Tibial artery (tissue), 4 donors: ENCODE data around the gene TAS2R14.

Experiments
- DNase-seq, 2 donors: peaks; one replicate each; pipeline ENCODE4 v3.0.0-alpha.2; 2019
- H3K27ac ChIP-seq, 2 donors: fragments of 200-600 bp; sonication (generic) in 1 of 2; 1 replicate in 1 of 2; 2 replicates in 1 of 2; pipeline ENCODE4 v1.5.1; 2018 to 2019; ENCODE audit warnings: mild to moderate bottlenecking in 1 of 2
- H3K27me3 ChIP-seq, 2 donors: fragments of 200-600 bp; sonication (generic) in 1 of 2; one replicate each; pipeline versions ENCODE4 v1.5.1 to v1.6.0; 2016 to 2019
- H3K36me3 ChIP-seq, 3 donors: fragments of 200-600 bp; sonication (generic) in 2 of 3; one replicate each; pipeline ENCODE4 v1.5.1; 2016 to 2019; ENCODE audit warnings: mild to moderate bottlenecking in 2 of 3
- H3K4me1 ChIP-seq, 4 donors: fragments of 200-600 bp; sonication (generic) in 2 of 4; 1 replicate in 3 of 4; 2 replicates in 1 of 4; pipeline ENCODE4 v1.5.1; 2016 to 2019
- H3K4me3 ChIP-seq, 2 donors: fragments of 200-600 bp; sonication (generic) in 1 of 2; 1 replicate in 1 of 2; 2 replicates in 1 of 2; pipeline ENCODE4 v1.5.1; 2018 to 2019; ENCODE audit warnings: mild to moderate bottlenecking in 2 of 2
- H3K9me3 ChIP-seq, 3 donors: fragments of 200-600 bp; sonication (generic) in 1 of 3; one replicate each; pipeline ENCODE4 v1.5.1; 2016 to 2019
- intact Hi-C: fragments of 100-400 bp; cut with DNase I; formaldehyde crosslinking; loops from one replicate; pipeline ENCODE4 v1.15.0; 2023; ENCODE audit warnings: low total_unique reads
- TF ChIP-seq, protein P1 (sequence below), 2 experiments: fragments of 200-600 bp in 1 of 2; fragments of 450-650 bp in 1 of 2; IDR thresholded peaks; one replicate each; pipeline ENCODE4 v1.5.1; 2017 to 2019; ENCODE audit warnings: antibody characterized with exemption in 2 of 2, mild to moderate bottlenecking in 1 of 2, moderate library complexity in 1 of 2

Gene TAS2R14

DNA sequence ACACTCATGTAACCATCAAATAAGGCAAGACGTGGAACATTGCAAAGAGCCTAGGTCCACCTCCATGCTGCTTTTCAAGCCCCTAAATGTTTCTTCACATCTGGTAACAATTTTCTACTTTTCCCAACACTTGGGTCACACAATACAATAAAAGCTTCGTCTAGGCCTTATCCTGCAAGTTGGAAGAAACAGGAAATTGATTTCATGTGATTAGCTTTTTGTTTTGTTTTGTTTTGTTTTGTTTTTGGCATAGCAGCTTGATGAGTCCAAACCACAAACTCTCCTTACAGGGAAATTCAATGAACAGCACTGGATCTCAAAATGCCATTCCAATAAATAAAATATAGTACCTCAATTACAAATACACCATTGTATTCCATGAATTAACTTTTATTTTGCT is 28.3 kb upstream of the TAS2R14 start:
- intact Hi-C loops, result no loop called here
- Histone ChIP-seq H3K4me3 (no peak overlapping the region), H3K27me3 (no peaks in the 10 kb centered on the region), H3K9me3 (no peaks in the 10 kb centered on the region), H3K4me1 (peaks cover 0 to 14% (median 7%) of the 10 kb centered on the region in 4 donors), H3K27ac (no peak overlapping the region), H3K36me3 (no peaks in the 10 kb centered on the region)
- no peak for DNase-seq
- TF ChIP-seq, protein P1, sequence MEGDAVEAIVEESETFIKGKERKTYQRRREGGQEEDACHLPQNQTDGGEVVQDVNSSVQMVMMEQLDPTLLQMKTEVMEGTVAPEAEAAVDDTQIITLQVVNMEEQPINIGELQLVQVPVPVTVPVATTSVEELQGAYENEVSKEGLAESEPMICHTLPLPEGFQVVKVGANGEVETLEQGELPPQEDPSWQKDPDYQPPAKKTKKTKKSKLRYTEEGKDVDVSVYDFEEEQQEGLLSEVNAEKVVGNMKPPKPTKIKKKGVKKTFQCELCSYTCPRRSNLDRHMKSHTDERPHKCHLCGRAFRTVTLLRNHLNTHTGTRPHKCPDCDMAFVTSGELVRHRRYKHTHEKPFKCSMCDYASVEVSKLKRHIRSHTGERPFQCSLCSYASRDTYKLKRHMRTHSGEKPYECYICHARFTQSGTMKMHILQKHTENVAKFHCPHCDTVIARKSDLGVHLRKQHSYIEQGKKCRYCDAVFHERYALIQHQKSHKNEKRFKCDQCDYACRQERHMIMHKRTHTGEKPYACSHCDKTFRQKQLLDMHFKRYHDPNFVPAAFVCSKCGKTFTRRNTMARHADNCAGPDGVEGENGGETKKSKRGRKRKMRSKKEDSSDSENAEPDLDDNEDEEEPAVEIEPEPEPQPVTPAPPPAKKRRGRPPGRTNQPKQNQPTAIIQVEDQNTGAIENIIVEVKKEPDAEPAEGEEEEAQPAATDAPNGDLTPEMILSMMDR (IDR thresholded peaks at IDR 0.05), result no peak

DNA sequence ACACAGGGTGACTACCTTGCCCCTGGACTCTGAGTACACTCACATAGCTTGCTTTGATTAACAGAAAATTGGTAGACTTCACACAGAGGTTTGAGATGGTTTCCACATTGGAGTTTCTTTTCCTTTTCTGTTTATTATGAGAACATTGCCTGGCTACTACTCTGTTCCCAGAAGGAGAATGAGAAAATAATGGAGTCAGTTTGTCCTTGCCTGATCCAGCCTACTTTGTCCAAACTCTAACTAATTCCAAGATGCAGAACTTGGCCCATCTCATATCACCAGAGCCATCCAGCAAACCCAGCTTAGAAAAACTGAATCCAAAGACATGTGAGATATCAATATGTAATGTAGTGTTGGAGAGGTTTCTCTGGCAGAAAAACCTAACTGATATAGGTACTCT is 27.3 kb upstream of the TAS2R14 start:
- no peak for DNase-seq
- H3K9me3 ChIP-seq, result no peaks in the 10 kb centered on the region
- H3K4me3 ChIP-seq, result no peak overlapping the region
- TF ChIP-seq, protein P1 (IDR thresholded peaks at IDR 0.05), result no peak
- no peak overlapping the region for H3K27ac ChIP-seq
- intact Hi-C loops, result no loop called here
- H3K27me3 ChIP-seq, result no peaks in the 10 kb centered on the region
- H3K4me1 ChIP-seq, result peaks cover 0 to 14% (median 7%) of the 10 kb centered on the region in 4 donors
- no peaks in the 10 kb centered on the region for H3K36me3 ChIP-seq

DNA sequence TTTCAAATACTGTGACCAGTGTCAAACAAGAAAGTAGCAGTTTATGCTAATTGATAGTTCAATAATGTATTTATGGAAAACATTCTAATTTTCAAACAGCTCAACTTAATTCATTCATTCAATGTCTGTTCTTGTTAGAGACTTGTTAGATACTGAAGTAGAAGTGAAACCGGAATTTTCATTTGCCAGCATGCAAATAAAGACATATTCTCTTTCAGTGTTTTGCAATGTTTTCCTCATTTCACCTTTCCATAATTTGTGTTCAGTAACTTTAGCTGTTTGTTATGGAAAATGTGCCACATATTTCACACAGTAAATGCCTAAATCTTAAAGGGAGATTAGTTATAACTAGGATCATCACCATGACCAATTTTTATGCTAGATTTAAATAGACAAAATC is 26.4 kb upstream of the TAS2R14 start:
- H3K4me1 ChIP-seq, result peaks cover 0 to 14% (median 7%) of the 10 kb centered on the region in 4 donors
- intact Hi-C loops, result no loop called here
- no peaks in the 10 kb centered on the region for H3K36me3 ChIP-seq
- H3K9me3 ChIP-seq, result no peaks in the 10 kb centered on the region
- H3K4me3 ChIP-seq, result no peak overlapping the region
- no peak overlapping the region for H3K27ac ChIP-seq
- DNase-seq, result no peak
- H3K27me3 ChIP-seq, result no peaks in the 10 kb centered on the region
- TF ChIP-seq, protein P1 (IDR thresholded peaks at IDR 0.05), result no peak

DNA sequence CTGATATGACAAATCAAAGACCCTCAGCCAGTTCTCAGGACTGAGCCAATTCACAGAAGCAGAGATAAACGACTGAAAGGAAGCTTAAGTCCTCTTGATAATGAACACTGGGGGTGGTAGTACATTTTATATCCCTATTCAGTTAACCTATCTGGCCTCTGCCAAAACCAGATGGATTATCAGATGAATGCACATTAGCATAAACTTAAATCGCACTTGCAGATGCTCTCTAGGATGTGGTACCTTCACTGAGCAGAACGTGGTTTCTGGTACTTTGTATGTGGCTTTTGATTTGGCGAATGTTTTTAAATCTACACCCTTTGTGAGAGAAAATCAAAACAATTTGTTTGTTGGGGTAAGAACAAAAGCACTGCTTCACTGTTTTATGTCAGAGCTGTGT is 21.1 kb upstream of the TAS2R14 start:
- TF ChIP-seq, protein P1 (IDR thresholded peaks at IDR 0.05), result no peak
- H3K4me1 ChIP-seq, result no peaks in the 10 kb centered on the region
- peaks cover 0 to 5% (median 0%) of the 10 kb centered on the region in 3 donors for H3K9me3 ChIP-seq
- no peak for DNase-seq
- no peak overlapping the region for H3K27ac ChIP-seq
- no peaks in the 10 kb centered on the region for H3K36me3 ChIP-seq
- no peaks in the 10 kb centered on the region for H3K27me3 ChIP-seq
- no peak overlapping the region for H3K4me3 ChIP-seq
- intact Hi-C loops, result no loop called here

DNA sequence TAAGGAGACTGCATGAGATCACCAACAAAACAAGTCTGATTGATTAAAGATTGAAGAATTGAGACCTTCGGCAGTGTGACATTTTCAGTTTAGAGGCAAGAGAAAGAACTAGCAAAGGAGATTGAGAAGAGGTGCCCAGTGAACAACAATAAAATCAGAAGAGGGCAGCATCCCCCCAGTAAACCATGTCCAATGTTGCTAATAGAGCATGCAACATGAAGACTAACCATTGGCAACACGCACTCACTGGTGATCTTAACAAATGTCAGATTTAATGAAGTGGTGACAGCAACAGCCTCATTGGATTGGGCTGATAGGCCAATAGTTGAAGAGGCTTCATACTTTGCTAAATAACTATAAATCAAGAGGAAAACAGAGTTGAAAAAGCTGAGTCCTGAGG is 20.7 kb upstream of the TAS2R14 start:
- Histone ChIP-seq H3K9me3 (peaks cover 0 to 5% (median 0%) of the 10 kb centered on the region in 3 donors), H3K4me3 (no peak overlapping the region), H3K27me3 (no peaks in the 10 kb centered on the region), H3K36me3 (no peaks in the 10 kb centered on the region), H3K27ac (no peak overlapping the region), H3K4me1 (no peaks in the 10 kb centered on the region)
- intact Hi-C loops, result no loop called here
- DNase-seq, result no peak
- TF ChIP-seq, protein P1 (IDR thresholded peaks at IDR 0.05), result no peak

DNA sequence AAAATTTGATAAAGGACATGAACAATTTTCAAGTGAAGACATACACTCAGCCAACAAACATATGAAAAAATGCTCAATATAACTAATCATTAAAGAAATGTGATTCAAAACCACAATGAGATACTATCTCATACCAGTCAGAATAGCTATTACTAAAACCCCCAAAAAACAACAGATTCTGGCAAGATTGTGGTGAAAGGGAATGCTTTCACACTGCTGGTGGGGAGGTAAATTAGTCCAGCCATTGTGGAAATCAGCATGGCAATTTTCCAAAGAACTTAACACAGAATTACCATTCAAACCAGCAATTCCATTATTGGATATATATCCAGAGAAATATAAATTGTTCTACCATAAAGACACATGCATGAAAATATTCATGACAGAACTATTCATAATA is 18.7 kb upstream of the TAS2R14 start:
- H3K4me1 ChIP-seq, result peaks cover 0 to 11% (median 0%) of the 10 kb centered on the region in 4 donors
- no peaks in the 10 kb centered on the region for H3K27me3 ChIP-seq
- H3K4me3 ChIP-seq, result no peak overlapping the region
- H3K27ac ChIP-seq, result no peak overlapping the region
- intact Hi-C loops, result no loop called here
- no peaks in the 10 kb centered on the region for H3K36me3 ChIP-seq
- TF ChIP-seq, protein P1 (IDR thresholded peaks at IDR 0.05), result no peak
- H3K9me3 ChIP-seq, result peaks cover 0 to 9% (median 0%) of the 10 kb centered on the region in 3 donors
- no peak for DNase-seq
